CD4-positive, alpha-beta T cell treated with Interleukin-6 for 4 hours (primary cell): Measurements from ENCODE around the gene TIGAR.

ENCODE experiments used
- DNase-seq: peaks from one replicate; pipeline ENCODE4 v3.0.0-alpha.2; 2020; ENCODE audit warnings: mixed read lengths

Gene TIGAR

DNA sequence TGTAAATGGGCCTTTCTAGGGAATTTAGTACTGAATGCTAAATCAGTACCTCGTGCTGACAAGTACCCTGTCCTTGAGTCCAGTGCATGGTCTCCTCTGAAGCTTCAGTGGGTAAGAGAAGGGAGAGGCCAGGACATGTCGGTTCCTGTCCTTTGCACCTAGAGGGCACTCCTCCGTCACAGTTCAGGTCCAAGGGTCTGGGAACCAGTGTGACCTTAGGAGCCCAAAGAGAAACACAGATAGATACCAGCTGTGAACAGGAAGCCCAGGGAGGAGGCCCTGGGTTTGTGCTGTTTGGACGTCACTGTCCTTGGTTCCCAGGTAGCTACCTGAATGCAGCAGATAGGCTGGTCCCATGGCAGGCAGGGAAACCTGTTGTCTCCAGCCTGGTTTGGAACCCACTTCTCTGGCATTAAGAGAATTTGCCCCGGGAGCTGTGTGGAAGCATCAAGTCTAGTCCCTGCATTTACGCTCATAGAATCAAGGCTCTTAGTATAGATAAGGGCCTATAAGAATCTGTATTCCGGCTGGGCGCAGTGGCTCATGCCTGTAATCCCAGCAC, 62.4 kb downstream of the TIGAR start:
- no peak for DNase-seq

DNA sequence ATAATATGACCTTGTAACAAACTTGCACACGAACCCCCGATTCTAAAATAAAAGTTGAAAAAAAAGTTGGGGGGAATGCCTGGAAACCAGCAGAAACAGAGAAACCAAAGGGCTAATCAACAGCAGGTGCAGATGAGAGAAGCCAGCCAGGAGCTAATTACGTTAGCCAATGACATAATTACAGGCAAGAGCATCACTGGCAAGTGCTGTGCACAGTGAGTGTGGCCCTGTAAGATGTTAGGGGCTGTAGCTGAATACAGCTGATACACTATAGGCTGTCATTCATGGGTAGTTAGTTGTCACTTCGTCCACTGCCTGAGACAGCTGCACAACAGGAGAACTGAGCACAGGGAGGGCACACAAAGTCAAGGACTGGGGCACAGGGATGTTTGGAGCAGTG, 65.8 kb downstream of the TIGAR start:
- DNase-seq = no peak

DNA sequence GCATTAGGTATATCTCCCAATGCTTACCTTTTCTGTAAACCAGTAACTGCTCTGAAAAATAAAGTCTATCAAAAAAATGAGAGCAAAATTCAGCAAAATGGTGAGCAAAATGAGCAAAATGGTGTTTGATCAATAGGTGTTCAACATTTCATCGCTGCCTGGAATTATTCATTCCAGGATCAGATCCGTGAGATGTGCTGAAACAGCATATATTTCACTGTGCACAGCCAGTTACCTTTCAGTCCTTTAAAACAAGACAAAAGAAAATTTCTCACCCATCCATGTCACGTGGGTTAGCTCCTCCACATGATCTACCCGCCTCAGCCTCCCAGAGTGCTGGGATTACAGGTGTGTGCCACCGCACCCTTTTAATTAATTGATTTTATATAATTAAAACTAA, 66.6 kb downstream of the TIGAR start:
- no peak for DNase-seq

DNA sequence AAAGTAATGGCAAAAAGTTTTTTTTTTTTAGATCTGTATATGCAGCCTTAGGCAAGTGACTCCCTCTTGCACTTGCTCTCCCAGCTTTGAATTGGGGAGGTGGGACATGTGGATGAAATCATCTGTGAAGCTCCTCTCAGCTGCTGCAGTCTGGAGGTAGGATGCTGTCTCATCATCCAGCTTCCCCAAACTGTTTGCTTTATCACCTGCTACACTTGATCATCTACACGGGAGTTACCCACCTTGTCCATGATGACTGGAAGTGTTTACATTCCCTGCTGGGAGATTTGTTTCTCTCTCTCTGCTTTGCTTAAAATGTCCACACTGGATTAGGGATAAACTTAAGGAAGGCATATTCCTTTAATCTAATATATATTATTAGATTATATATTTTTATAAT, 67.0 kb downstream of the TIGAR start:
- DNase-seq = no peak

DNA sequence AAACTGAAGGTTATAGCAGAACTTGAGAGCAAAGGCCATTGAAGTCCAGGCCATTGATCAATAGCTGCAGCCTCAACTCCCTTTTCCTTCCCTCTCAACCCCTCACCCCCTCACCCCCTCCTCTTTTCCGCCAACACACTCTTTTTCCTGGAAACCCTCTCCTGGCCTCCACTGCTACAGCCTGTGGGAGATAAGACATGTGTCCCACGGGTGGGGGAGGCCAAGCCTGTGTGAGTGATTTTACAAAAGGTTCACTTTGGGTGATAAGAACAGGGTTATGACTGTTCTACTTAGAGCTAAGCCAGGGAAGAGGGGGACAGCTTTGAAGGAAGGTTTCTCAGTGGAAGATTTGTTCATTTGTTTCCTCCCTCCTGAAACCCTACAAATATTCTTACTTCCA, 67.6 kb downstream of the TIGAR start:
- no peak for DNase-seq

DNA sequence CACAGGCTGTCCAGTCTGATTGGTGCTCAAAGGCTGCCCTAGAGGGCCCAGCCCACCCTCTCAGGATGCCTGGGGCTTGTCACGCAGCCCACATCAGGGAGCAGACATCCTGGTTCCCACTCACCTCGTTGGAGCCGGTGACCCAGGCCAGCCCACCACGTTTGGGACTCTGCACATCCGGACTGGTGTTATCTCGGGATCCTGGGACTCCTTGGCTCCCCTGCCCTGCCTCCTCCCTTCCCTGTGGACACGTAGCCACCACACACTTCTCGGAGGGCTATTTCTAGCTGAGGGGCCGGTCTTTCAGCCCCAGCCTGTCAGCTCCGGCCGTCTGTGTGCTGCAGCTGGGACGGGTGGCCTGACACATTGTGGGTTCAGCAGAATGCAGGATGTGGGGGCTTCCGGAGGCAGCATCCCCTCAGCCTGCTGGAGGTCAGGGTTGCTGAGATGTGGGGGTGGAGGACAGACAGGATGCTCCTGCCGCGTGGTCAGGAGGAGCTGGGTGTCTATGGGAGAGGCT, 71.3 kb downstream of the TIGAR start:
- no peak for DNase-seq

DNA sequence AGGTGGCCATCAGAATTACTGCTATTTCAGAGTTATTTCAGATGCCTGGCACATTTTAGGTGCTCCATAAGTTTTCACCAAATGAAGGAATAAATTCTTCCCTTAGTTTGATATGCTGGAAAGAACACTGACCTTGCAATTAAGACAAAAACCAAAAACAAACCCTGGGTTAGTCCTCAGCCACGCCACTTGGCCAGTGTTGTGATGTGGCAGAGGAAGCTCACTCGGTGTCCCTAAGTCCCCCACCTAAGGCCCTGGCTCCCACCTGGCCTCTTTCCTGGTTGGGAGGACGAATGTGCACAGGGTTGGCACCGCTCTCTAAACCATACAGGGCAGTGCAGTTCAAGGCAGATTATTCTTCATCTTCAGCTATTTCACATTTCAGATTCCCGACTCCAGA, 72.2 kb downstream of the TIGAR start:
- no peak for DNase-seq

DNA sequence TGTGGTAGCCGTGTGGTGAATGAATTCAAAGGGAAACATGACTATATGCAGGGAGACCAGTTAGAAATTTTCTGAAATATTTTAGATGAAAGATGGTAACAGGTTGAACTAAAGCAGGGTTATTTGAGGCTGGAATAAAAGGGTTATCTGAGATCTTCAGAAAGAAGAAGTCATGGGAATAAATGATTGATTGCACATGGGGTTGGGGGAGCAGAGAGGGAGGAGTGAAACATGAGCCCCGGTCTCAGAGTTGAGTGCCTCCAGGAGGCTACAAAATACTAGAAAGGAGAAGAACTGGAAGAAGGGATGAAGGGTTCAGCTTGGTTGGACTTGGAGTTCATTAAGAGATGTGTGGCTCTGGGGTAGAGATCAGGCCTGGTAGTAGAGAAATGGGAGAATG, 74.8 kb downstream of the TIGAR start:
- DNase-seq = no peak

DNA sequence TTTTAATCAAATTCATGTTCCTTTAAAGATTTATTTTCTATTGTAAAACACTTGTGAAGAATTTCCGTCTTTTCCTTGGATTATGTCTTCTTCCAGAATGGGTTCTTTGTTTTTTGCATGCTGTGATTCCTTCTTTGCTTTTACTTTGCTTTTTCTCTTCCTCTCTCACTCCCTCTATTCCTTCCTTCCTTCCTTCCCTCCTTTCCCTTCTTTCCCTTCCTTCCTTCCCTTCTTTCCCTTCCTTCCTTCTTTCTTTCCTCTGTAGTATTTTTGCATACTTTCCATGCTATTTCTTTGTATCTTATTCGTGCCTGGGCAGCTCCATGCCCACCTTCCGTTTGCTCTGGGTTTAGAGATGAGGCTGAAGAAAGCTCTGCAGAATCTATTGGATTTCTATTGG, 80.1 kb downstream of the TIGAR start:
- DNase-seq = no peak

DNA sequence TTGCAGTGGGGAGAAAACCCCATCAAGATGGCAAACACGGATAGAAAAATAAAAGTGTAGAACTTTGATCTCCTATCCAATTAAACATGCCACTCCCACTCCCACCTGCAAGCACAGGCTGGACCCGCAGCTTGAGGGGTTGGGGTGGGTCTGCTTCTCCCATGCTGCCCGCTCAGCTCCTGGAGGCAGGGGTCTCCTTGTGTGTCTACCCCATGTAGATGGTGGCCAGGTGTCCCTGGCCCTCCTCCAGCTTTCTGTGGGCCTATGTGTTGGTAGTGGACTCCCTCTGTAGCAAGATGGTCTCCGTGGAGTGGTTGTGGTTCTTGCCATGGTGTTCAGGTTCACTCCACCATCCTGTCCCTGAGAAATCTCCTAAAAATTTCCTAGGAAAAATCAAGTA, 82.0 kb downstream of the TIGAR start:
- no peak for DNase-seq
